ENCODE data around the gene LYRM2. TPM values are rescaled to one million over a fixed set of nuclear protein-coding genes. Genes with fewer than 3 reads are reported as not detected.

LYRM2 gene
- total and polyA plus RNA-seq, 9 of the 15 experiments (the other 6 are each of a cell fraction or from before 2014, with no cell fraction given): 13.9 to 115 (median 42.9) TPM

DNA sequence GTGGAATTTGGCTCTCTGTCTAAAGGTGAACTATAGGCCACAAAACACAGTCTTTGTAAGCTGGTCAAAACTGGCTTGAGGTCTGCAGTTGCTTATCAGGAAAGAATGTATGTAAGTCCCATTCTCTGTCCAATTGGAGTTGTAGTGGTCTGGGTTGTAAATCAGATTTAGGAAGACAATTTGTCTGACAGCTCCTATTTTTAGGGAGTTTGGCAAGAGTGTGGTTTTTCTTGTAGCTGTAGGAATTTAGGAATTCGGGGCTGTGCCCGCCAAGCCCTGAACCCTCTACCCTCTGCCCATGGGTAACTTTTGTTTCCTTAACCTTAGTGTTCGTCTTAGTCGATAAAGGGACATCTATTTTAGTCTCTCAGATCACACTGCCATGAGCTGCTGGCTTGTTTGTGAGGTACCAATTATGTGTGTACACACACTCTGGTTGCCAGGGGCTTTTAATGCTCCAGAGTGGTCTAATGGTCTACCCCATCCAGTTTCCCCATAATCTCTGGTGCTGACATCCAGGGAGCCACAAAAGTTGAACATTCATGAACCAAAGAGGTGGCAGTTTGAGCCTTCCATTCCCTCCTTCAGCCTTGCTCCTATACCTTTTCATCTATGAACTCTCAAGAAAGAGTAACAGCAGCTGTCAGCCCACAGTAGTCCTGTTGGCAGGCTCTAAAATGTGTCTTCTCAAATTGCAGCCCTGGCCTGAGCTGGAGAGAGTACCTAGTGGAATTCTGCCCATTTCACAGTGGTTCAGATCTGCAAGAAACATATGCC is 112.6 kb downstream of the LYRM2 start:
- CTCF ChIA-PET (ENCODE audit: low intra/inter-chr PET ratio): no interaction called here
- no peak for TF ChIP-seq NCOR1 (IDR thresholded peaks at IDR 0.05)
- TF ChIP-seq, protein P1, sequence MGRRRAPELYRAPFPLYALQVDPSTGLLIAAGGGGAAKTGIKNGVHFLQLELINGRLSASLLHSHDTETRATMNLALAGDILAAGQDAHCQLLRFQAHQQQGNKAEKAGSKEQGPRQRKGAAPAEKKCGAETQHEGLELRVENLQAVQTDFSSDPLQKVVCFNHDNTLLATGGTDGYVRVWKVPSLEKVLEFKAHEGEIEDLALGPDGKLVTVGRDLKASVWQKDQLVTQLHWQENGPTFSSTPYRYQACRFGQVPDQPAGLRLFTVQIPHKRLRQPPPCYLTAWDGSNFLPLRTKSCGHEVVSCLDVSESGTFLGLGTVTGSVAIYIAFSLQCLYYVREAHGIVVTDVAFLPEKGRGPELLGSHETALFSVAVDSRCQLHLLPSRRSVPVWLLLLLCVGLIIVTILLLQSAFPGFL (CRISPR knock-in tag; IDR thresholded peaks at IDR 0.05): no peak
- TF ChIP-seq, protein P2, sequence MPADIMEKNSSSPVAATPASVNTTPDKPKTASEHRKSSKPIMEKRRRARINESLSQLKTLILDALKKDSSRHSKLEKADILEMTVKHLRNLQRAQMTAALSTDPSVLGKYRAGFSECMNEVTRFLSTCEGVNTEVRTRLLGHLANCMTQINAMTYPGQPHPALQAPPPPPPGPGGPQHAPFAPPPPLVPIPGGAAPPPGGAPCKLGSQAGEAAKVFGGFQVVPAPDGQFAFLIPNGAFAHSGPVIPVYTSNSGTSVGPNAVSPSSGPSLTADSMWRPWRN (IDR thresholded peaks at IDR 0.05; ENCODE audit: low read depth): no peak
- TF ChIP-seq SRSF3 (IDR thresholded peaks at IDR 0.05; ENCODE audit: insufficient read depth, low read length): no peak
- TF ChIP-seq, protein P3, sequence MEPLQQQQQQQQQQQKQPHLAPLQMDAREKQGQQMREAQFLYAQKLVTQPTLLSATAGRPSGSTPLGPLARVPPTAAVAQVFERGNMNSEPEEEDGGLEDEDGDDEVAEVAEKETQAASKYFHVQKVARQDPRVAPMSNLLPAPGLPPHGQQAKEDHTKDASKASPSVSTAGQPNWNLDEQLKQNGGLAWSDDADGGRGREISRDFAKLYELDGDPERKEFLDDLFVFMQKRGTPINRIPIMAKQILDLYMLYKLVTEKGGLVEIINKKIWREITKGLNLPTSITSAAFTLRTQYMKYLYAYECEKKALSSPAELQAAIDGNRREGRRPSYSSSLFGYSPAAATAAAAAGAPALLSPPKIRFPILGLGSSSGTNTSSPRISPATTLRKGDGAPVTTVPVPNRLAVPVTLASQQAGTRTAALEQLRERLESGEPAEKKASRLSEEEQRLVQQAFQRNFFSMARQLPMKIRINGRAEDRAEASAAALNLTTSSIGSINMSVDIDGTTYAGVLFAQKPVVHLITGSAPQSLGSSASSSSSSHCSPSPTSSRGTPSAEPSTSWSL (CRISPR knock-in tag; IDR thresholded peaks at IDR 0.05; ENCODE audit: borderline replicate concordance): no peak
- TF ChIP-seq, protein P4, sequence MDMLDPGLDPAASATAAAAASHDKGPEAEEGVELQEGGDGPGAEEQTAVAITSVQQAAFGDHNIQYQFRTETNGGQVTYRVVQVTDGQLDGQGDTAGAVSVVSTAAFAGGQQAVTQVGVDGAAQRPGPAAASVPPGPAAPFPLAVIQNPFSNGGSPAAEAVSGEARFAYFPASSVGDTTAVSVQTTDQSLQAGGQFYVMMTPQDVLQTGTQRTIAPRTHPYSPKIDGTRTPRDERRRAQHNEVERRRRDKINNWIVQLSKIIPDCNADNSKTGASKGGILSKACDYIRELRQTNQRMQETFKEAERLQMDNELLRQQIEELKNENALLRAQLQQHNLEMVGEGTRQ (CRISPR knock-in tag; IDR thresholded peaks at IDR 0.05): no peak
- no peak for TF ChIP-seq TBP (optimal IDR thresholded peaks at IDR 0.05; ENCODE audit: low read depth, low read length)
- no peak for TF ChIP-seq SMARCB1 (IDR thresholded peaks at IDR 0.05; ENCODE audit: insufficient read length, low read depth)
- TF ChIP-seq, protein P5, sequence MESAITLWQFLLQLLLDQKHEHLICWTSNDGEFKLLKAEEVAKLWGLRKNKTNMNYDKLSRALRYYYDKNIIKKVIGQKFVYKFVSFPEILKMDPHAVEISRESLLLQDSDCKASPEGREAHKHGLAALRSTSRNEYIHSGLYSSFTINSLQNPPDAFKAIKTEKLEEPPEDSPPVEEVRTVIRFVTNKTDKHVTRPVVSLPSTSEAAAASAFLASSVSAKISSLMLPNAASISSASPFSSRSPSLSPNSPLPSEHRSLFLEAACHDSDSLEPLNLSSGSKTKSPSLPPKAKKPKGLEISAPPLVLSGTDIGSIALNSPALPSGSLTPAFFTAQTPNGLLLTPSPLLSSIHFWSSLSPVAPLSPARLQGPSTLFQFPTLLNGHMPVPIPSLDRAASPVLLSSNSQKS (CRISPR knock-in tag; IDR thresholded peaks at IDR 0.05): no peak
- no peak for TF ChIP-seq DDX20 (tag; IDR thresholded peaks at IDR 0.05; ENCODE audit: low read depth)
- TF ChIP-seq PCBP2 (IDR thresholded peaks at IDR 0.05; ENCODE audit: low read depth, low read length, poor library complexity, severe bottlenecking): no peak
- TF ChIP-seq, protein P6, sequence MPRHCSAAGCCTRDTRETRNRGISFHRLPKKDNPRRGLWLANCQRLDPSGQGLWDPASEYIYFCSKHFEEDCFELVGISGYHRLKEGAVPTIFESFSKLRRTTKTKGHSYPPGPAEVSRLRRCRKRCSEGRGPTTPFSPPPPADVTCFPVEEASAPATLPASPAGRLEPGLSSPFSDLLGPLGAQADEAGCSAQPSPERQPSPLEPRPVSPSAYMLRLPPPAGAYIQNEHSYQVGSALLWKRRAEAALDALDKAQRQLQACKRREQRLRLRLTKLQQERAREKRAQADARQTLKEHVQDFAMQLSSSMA (CRISPR knock-in tag; IDR thresholded peaks at IDR 0.05): no peak
- TF ChIP-seq TSC22D4 (tag; IDR thresholded peaks at IDR 0.05): no peak
- no peak for TF ChIP-seq SIX5 (IDR thresholded peaks at IDR 0.05; ENCODE audit: borderline replicate concordance in 1 of 2, insufficient read depth in 1 of 2, low read depth in 1 of 2, low read length in 2 of 2)

More for the DNA sequence above, 112.6 kb downstream of the LYRM2 start:
- Histone ChIP-seq H3K9me3 (replicated peaks; ENCODE audit: control insufficient read depth, insufficient read depth, low read depth, low read length) (no peaks in the 10 kb centered on the region), H2AFZ (ENCODE audit: low read depth, low read length) (no peak overlapping the region), H4K20me1 (replicated peaks; ENCODE audit: control insufficient read depth, insufficient read depth, low read length) (no peaks in the 10 kb centered on the region), H3K4me3 (no peak overlapping the region), H3K9ac (ENCODE audit: insufficient read depth in 1 of 2, low read depth in 2 of 2, low read length in 2 of 2) (no peak overlapping the region), H3K27ac (ENCODE audit: extremely low read depth, low read depth, low read length) (no peak overlapping the region), H3K27me3 (ENCODE audit: control insufficient read depth in 2 of 2, insufficient read depth in 2 of 2, low read length in 2 of 2) (peaks cover 1 to 10% of the 10 kb centered on the region in 2 experiments; a peak in 2 of 5 replicates), H3K79me2 (ENCODE audit: control insufficient read depth, insufficient read depth, low read length) (no peaks in the 10 kb centered on the region), H3K4me2 (ENCODE audit: insufficient read depth, low read length) (no peak overlapping the region), H3K4me1 (replicated peaks in 1 of 2; ENCODE audit: control insufficient read depth in 2 of 2, insufficient read depth in 2 of 2, low read length in 2 of 2) (no peaks in the 10 kb centered on the region), H3K36me3 (ENCODE audit: control insufficient read depth, insufficient read depth, low read length) (no peaks in the 10 kb centered on the region), H3K9me1 (ENCODE audit: control insufficient read depth, insufficient read depth, low read length) (no peaks in the 10 kb centered on the region)
- no peak for ATAC-seq
- no peak for FAIRE-seq
- no TSS peak for BruUV-seq (replicated peaks)
- POLR2A ChIA-PET: interaction anchor here (1.1 kb wide), 1 partner anchor 16 kb away, joined by 3 read pairs; no protein-coding TSS in a partner anchor
- WGBS (ENCODE audit: insufficient coverage, low coverage, missing lambda C conversion rate): 0% methylated on average over 4 of the region's 4 CpGs
- in situ Hi-C loops (cut with MboI): no loop called here
- intact Hi-C loops (cut with micrococcal nuclease): no loop called here
- no peak for DNase-seq (ENCODE audit: extremely low read depth in 1 of 4, low spot score in 3 of 4)

Data from K562 (cell line).